Skeletal muscle cell (primary cell): ENCODE results near the gene SKIDA1.

ENCODE experiments used
- DNase-seq: peaks from one replicate; pipeline ENCODE4 v3.0.0-alpha.2; 2010; ENCODE audit warnings: low read depth
- H3K4me3 ChIP-seq: 2 replicates; pipeline ENCODE4 v1.5.1; 2011; ENCODE audit warnings: low read depth, mild to moderate bottlenecking, control low read depth, low read length, moderate library complexity

SKIDA1 gene

GRCh38 chr10:21530168-21530567 lies 4.7 kb upstream of the SKIDA1 start:
- H3K4me3 ChIP-seq, result no peak overlapping the region
- DNase-seq, result no peak

GRCh38 chr10:21529032-21529910 lies 3.8 kb upstream of the SKIDA1 start:
- DNase-seq, result no peak
- no peak overlapping the region for H3K4me3 ChIP-seq

GRCh38 chr10:21528236-21529031 lies 3.0 kb upstream of the SKIDA1 start:
- DNase-seq, result no peak
- peak overlapping the region; percentile 67 for H3K4me3 ChIP-seq

- peak overlapping the region; percentile 67 for H3K4me3 ChIP-seq
These were observed 2.2 kb upstream of the SKIDA1 start for GRCh38 chr10:21527598-21528235.

GRCh38 chr10:21526860-21527597 lies 1.5 kb upstream of the SKIDA1 start:
- DNase-seq, result no peak
- peak overlapping the region; percentile 67 for H3K4me3 ChIP-seq

More at GRCh38 chr10:21527598-21528235, 2.2 kb upstream of the SKIDA1 start:
- DNase-seq, result no peak

GRCh38 chr10:21526188-21526859 lies 842 bp upstream of the SKIDA1 start:
- peak; percentile 49 for DNase-seq
- peak overlapping the region; percentile 67 for H3K4me3 ChIP-seq

- no peak for DNase-seq
- peak overlapping the region; percentile 67 for H3K4me3 ChIP-seq
These were observed 736 bp downstream of the SKIDA1 start for GRCh38 chr10:21524526-21525366.

- peak overlapping the region; percentile 67 for H3K4me3 ChIP-seq
- no peak for DNase-seq
These were observed 1.4 kb downstream of the SKIDA1 start for GRCh38 chr10:21524131-21524525.

GRCh38 chr10:21523557-21524008 lies 1.9 kb downstream of the SKIDA1 start:
- DNase-seq, result no peak
- H3K4me3 ChIP-seq, result no peak overlapping the region

GRCh38 chr10:21522631-21523406 lies 2.7 kb downstream of the SKIDA1 start:
- no peak for DNase-seq
- no peak overlapping the region for H3K4me3 ChIP-seq

- DNase-seq, result no peak
- H3K4me3 ChIP-seq, result no peak overlapping the region
These were observed 3.5 kb downstream of the SKIDA1 start for GRCh38 chr10:21521751-21522533.

- no peak for DNase-seq
- no peak overlapping the region for H3K4me3 ChIP-seq
These were observed 4.5 kb downstream of the SKIDA1 start for GRCh38 chr10:21520949-21521348.

- no peak overlapping the region for H3K4me3 ChIP-seq
- no peak for DNase-seq
These were observed 5.0 kb downstream of the SKIDA1 start for GRCh38 chr10:21520509-21520908.

- DNase-seq, result no peak
- peak overlapping the region; percentile 59 for H3K4me3 ChIP-seq
These were observed 5.5 kb downstream of the SKIDA1 start for GRCh38 chr10:21519941-21520436.

GRCh38 chr10:21519397-21519933 lies 6.0 kb downstream of the SKIDA1 start:
- peak overlapping the region; percentile 59 for H3K4me3 ChIP-seq
- no peak for DNase-seq
